Middle frontal gyrus (tissue), 1 donor: ENCODE measurements around the gene KCNJ14.
"Not testable (repeated sequence)": the region's sequence is repeated elsewhere in the genome, so short reads cannot be mapped to it uniquely, and the experiment has no call there.

Experiments
- DNase-seq: peaks from one replicate; pipeline ENCODE4 v3.0.0-alpha.2; 2015; ENCODE audit warnings: low spot score; ENCODE audit errors: extremely low spot score

The KCNJ14 gene

DNA sequence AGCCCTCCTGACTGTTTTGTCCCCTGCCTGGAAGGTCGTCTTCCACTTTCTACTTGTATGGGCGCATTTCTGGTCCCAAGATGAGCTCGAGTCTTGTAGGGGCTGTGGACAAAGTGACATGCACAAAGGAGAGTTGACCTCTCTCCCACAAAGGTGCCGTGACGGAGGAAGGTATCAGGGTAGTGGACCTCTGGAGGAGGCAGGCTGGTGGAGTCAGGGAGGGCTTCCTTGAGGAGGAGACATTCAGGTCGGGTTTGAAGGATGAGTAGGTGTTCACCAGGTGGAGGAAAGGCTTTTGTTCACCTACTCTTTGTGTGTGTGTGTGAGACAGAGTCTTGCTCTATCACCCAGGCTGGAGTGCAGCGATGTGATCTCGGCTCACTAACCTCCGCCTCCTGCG is 15.5 kb downstream of the KCNJ14 start:
- no peak for DNase-seq

DNA sequence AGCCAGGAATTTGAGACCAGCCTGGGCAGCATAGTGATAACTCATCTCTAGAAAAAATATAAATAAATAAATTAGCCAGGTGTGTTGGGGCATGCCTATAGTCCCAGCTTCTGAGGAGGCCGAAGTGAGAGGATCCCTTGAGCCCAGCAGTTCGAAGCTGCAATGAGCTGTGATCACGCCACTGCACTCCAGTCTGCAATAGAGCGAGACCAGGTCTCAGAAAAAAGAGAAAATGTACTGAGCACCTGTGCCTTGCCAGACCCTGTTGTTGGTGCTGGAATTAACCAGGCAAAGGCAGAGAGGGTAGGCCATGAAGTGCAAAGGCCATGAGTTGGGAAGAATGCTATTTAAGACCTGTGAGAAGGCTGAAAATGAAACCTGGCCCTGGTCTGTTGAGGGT is 16.5 kb downstream of the KCNJ14 start:
- no peak for DNase-seq

DNA sequence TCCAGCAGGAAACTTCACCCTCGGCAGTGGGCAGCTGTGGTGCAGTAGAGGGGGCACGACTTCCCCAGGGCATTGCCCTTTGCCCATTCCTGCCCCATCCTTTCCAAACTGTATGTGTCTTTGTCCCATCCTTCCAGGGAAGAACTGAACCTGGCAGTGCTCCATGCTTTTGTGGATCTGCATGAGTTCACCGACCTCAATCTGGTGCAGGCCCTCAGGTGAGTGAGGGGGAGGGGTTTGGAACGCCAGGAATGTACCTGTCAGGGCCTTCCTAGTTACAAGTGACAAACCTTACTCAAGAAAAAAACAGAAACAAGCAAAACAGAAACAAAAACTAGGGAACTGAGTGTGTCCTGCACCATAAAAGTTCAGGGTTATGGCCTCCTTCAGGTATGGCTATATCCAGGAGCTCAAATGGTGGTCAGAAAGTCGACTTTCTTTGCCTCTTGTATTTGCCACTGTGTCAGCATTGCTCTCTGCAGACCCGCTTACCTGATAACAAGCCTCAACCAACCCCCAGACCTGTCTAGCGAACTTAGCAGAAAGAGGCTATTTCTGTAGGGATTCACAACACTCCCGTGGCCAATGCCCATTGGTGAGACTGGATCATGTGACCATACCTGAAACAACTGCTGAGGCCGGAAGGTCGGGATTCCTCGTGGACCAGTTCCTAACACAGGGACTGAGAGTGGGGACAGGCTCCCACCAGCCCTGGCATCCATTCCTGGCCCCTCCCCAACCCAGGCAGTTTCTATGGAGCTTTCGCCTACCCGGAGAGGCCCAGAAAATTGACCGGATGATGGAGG is 18.0 kb downstream of the KCNJ14 start:
- no peak for DNase-seq

DNA sequence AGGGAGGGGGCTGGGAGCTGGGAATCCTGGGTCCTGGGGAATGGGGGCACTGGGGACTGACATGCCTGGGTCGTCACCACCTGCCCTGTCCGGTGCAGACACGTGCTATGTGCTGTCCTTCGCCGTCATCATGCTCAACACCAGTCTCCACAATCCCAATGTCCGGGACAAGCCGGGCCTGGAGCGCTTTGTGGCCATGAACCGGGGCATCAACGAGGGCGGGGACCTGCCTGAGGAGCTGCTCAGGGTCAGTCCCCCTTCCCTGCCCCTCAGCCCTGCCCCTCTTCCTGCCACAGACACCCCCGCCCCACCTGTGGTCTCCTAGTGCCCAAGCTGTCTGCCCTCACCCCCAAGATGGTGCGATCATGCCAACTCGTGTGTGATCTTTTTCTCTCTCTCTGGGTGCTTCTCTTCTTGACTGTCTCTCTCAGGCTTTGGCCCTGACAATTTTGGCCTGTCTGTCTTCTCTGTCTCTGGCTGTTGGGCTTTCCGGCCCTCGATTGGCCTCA is 18.8 kb downstream of the KCNJ14 start:
- DNase-seq: no peak

DNA sequence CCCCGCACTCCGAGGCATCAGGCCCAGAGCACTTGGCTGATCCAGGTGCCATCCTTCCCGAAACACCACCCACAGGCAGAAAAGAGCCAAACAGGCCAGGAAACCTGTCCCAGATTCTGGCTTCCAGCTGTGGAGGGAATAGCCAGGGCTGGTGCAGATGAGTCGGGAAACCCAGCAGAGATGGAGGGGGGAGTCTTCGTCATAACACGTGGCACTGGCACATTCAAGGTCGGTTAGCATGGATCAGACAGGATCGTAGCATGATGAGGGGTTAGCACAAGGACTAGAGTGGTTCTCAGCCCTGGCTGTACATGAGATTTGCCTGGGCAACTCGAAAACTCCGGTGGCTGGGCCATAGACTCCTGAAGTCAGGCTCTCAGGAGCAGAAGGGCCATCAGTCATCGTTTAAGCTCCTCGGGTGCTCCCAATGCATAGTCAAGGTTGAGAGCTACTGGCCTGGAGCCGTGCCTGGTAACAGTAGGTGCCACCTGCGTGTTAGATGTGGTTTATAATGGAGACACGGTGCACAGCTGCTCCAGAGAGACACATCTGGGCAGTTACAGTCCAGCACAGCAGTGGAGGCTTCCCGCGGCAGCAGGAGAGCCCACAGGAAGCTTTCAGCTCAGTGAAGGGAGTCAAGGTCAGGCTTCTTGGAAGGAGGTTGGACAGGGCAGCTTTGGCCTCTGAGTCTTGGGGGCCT is 20.1 kb downstream of the KCNJ14 start:
- no peak for DNase-seq

DNA sequence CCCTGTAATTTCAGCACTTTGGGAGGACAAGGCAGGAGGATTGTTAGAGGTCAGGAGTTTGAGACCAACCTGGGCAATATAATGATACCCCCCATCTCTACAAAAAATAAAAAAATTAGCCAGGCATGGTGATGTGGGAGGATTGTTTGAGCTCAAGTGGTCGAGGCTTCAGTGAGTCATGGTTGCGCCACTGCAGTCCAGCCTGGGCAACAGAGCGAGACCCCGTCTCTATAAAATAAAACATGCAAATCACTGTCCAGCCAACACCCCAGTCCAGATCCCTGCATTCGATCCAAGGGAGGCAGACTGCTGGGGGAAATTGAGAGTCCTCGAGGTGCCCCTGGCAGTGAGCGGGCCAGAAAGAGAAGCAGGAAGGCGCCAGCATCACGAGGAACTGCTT is 20.8 kb downstream of the KCNJ14 start:
- DNase-seq: no peak

DNA sequence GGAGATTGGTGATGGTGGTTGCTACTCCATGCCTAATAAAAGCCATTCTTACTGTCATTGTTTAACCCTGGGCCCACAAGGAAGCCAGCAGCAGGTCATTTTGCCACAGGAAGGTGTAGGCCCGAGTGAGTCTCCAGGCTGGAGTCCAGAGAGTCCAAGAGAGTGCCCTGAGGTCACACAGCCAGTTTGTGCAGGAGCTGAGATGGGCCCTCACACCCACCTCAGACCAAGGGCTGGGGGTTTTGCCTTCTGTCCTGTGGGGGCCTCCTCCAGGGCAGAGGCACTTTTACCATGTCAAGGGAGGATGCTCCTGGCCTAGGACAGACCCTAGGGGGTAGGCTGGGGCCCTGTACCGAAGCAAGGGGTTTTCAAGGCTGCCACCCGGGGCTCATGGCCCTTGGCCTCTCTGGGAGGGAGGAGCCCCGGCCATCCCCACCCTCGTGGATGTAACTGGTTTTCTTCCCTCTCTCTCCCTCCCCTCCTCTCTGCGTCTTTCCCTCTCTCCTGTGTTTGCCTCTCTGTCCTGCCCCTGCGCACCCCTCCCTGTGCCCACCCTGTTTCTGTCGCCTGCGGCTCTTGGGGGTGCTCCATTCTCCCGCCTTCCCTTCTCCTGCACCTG is 21.8 kb downstream of the KCNJ14 start:
- no peak for DNase-seq

DNA sequence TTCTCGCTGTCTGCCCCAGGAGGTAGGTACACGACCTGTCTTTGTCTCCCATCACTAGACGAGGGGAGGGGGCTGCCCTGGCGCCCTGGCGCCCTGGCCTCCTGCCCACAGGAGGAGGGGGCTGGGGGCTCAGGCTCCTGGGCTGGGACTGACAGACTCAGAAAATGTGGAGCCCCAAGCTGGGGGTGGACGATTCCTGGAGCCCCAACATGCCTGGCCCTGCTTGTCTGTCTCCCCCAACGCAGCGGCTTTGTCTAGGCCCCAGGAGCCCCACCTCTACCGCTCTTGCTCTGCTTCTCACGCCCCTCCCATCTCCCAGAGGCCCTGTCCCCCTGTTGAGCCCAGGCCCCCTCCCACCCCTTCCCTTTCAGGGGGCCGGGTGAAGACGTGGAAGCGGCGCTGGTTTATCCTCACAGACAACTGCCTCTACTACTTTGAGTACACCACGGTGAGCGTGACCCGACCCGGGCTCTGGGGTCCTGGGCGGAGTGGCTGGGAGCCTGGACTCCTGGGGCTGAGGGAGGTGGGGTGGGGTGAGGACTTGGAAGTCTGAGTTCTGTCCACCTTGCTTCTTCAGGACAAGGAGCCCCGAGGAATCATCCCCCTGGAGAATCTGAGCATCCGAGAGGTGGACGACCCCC is 22.4 kb downstream of the KCNJ14 start:
- no peak for DNase-seq

DNA sequence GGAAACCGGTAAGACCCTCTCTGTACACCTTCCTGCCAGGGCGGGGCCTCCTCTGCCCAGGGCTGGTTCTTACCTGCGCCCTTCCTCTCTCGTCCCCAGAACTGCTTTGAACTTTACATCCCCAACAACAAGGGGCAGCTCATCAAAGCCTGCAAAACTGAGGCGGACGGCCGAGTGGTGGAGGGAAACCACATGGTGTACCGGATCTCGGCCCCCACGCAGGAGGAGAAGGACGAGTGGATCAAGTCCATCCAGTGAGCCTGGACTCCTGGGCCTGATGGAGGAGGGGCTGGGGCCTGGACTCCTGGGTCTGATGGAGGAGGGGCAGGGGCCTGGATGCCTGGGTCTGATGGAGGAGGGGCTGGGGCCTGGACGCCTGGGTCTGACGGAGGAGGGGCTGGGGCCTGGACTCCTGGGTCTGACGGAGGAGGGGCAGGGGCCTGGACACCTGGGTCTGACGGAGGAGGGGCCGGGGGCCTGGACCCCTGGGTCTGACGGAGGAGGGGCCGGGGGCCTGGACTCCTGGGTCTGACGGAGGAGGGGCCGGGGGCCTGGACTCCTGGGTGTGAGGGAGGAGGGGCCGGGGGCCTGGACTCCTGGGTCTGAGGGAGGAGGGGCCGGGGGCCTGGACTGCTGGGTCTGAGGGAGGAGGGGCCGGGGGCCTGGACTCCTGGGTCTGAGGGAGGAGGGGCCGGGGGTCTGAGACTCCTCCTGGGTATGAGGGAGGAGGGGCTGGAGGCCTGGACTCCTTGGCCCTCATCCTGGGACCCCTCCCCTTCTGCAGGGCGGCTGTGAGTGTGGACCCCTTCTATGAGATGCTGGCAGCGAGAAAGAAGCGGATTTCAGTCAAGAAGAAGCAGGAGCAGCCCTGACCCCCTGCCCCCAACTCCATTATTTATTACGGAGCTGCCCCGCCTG is 23.2 kb downstream of the KCNJ14 start:
- no peak for DNase-seq

DNA sequence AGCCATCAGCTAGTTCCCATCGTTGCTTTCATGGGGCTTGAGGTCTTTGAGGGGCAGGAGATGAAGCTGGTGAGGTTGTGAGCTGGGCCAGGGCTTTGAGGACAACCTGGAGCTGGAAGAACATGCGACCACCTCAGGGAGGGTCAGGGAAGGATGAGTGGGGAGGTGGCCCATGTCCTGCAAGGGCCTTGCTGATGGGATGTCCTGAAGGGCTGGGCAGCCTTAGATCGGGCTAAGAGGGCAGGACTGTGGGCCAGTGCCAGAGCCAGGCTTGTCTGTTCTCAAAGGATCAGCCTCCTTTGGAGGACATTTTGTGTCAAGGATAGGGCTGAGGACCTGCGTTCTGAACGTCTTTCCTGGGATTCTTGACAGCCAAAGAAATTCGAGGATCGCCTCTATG is 24.3 kb downstream of the KCNJ14 start:
- no peak for DNase-seq

DNA sequence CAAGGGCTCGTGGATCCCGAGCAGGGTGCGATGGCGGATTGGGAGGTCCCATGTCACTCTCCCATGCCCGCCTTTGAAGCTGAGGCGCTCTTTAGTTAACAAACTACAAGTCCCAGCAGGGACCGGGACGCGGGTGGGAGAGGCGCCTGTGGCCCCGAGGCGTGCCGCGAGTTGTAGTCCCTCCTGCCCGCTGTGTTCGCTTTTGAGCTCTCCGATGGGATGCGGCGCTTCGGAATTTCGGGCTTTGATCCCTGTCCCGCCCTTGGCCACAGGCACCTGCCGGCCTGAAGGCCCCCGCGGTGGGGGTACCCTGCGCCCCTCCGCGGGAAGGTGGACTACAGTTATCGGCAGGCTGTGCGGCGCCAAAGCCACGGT is 24.8 kb downstream of the KCNJ14 start:
- DNase-seq: peak; percentile 53

DNA sequence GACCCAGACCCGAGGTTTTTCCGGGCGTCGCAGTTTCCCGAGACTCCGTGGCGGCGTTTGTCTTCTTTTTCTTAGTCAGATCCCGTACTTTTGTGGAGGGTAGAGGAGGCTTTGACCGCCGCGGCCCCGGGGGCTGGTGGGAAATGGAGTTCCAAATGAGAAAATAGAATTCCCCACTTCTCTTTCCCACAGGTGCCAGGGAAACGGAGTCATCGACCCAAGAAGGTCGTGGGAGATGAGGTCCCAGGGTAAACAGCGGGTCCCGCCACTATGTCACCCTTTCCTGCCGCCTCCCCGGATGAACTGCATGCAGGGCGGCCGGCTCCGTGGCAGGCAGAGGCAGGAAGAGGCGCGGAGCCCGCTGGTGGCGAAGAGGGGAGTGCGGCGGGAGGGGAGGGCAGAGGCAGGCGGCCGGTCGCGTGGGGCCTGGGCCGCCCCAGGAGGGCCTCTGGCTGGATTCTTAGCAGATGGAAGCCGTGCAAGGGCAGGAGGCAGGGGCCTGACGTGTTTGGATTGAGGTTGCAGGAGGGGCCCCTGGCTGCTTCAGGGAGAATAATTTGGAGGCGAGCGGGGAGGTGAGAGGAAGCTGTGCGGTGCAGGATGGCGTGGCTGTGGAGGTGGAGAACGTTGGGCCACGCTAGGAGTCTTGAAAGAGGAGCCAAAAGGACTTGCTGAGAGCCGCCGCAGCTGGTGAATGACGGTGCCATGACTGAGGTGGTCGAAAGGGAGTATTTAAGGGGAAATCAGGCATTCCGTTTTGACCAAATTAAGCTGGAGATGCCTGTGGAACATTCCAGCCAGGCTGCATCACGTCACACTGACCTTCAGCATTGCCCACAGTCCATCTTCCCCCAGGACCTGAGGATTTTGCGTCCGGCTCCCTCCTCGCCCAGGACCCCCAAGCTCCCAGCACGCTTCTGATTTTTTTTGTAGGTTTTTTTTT is 25.5 kb downstream of the KCNJ14 start:
- DNase-seq: no peak

DNA sequence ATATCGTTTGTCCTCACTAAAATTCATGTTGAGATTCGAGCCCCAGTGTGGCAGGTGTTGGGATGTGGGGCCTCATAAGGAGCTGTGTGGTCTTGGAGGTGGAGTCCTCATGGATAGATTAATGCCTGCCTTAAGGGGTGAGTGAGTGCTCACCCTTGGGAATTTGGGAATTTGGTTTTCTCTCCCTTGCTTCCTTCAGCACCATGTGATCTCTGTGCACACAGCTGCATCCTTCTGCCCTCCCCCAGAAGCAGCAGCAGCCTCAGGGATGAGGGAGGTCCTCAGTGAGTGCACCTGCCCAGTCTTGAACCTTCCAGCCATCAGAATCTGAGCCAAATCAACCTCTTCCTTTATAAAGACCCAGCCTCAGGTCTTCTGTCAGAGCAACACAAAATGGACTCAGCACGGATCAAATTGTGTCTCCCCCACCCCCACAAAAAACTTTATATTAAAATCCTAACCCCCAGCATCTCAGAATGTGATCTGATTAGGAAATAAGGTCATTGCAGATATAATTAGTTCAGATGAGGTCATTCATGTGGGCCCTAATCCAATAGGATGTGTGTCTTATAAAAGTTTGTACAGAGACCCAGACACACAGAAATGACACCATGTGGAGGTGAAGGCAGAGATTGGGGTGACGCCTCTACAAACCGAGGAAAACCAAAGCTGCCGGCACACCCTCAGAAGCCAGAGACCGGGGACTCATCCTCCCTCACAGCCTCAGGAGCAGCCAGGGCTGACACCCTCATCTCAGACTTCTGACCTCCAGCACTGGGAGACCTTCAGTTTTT is 26.7 kb downstream of the KCNJ14 start:
- DNase-seq: no peak

DNA sequence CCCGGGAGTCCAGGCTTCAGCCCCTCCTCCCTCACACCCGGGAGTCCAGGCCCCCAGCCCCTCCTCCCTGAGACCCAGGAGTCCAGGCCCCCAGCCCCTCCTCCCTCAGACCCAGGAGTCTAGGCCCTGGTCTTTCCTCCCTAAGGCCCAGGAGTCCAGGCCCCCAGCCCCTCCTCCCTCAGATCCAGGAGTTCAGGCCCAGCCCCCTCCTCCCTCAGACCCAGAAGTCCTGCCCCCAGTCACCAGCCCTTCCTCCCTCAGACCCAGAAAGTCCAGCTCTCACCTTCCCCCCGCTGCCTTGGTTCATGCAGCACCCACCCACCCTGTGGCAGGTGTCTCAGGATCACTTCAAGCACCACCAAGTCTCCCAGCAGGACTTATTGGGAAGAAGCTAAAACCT is 27.9 kb downstream of the KCNJ14 start:
- DNase-seq: no peak

DNA sequence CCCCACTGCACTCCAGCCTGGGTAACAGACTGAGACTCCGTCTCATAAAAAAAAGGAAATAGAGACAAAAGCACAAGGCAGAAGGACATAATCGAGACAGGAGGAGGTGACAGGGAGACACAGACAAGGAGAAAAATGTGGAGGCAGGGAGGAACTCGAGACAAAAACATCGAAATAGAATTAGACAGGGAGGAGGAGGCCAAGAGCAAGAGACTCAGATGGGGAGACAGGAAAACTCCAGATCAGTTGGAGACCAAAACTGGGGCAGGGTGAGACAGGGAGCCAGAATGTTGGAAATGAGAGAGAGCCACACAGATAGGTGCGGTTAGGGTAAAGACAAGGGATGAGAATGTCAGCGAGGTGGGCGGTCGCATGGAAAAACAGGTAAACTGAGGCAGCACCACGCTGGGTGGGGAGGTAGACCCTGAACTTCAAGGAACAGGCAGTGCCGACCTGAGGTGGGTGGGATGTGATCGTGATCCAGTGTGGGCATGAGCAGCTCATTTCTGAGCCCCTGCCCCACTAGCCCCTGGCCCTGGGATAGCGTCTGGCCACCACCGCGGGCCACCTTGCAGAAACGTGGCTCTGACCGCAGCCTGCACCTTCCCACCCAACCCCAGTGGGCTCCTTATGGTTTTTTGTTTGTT is 29.0 kb downstream of the KCNJ14 start:
- DNase-seq: no peak

DNA sequence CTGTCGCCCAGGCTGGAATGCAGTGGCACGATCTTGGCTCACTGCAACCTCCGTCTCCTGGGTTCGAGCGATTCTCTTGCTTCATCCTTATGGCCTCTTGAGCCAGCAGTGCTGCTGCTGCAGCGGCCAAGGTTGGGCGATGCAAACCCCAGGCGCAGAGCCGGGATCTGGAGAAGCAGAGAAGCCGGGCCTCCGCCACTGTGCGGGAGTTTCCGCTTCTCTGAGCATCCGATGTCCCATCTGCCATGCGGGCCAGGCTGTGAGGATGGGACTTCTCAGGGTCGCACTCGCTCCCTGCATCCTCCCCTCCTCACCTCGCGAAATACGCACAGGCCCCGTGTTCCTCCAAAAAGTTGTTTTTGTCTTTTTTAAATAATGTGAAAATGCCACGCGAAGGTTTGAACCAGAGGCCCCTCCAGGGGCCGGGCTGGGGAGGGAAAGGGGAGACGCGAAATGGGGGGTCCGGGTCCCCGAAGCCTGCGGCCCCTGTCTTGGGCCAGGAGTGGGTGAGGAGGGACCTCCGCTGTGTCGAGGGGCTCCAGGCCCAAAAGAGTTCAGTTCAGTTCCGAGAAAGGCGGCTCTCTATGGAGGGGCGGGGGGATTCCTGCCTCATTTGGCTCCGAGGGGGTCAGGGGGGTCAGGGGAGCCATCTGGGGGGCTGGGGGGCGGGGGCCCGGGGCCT is 29.7 kb downstream of the KCNJ14 start:
- no peak for DNase-seq

DNA sequence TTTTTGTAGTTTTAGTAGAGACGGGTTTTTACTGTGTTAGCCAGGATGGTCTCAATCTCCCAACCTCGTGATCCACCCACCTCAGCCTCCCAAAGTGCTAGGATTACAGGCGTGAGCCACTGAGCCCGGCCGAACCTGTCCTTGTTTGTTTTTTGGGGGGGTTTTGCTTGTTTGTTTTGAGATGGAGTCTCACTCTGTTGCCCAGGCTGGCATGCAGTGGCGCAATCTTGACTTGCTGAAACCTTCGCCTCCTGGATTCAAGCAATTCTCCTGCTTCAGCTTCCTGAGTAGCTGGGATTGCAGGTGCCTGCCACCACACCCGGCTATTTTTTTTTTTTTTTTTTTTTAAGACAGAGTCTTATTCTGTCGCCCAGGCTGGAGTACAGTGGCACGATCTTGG is 31.3 kb downstream of the KCNJ14 start:
- DNase-seq: not testable (repeated sequence)

DNA sequence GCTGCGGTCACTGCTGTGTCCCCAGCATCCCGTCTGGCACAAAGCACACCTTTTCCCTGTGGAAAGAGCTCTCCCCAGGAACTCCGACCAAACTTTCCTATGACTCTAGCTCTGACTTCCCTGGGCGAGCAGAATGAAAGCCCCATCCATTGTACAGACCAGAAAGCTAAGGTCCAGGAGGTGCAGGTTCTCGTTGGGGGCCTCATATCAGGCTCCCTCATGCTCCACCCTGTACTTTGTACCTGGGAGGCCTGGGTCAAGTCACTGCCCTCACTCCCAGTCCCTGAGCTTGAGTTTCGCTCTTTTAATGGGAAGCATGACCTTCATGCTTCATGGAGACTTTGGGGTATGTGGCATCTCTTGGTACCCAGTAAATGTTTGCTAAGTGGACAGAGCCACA is 32.2 kb downstream of the KCNJ14 start:
- no peak for DNase-seq
